Common myeloid progenitor, CD34-positive (primary cell): ENCODE results near the gene CAMTA2.
A peak's percentile ranks its signal among the peaks of the same experiment; 100 is the strongest.

Source experiments
- CTCF ChIA-PET: fragments of 350-600 bp; sonication (Branson Sonifier 250); formaldehyde crosslinking; loops from one replicate; lab custom pipeline; 2021; ENCODE audit warnings: antibody characterized with exemption; lab: Charles Lee
- POLR2A ChIA-PET: fragments of 350-600 bp; sonication (Branson Sonifier 250); formaldehyde crosslinking; loops from one replicate; lab custom pipeline; 2021; ENCODE audit warnings: antibody characterized with exemption; lab: Charles Lee
- DNase-seq, 3 donors: peaks; one replicate each; pipeline versions ENCODE4 v3.0.0 to v3.0.0-alpha.2; 2013
- H3K27ac ChIP-seq, 2 experiments: 1 replicate in 1 of 2; 2 replicates in 1 of 2; pipeline ENCODE4 v1.7.0; 2013; ENCODE audit warnings: inconsistent platforms in 2 of 2, low read length in 2 of 2, mild to moderate bottlenecking in 2 of 2, low read depth in 1 of 2, moderate library complexity in 1 of 2; ENCODE audit not compliant: severe bottlenecking in 2 of 2, insufficient read depth in 1 of 2, poor library complexity in 1 of 2
- H3K27me3 ChIP-seq, 5 experiments: replicated peaks in 2 of 5; 1 replicate in 3 of 5; 2 replicates in 2 of 5; pipeline versions ENCODE4 v1.6.1 to v1.7.0; 2013; ENCODE audit warnings: low read length in 4 of 5, mild to moderate bottlenecking in 2 of 5, moderate library complexity in 2 of 5, inconsistent platforms in 1 of 5; ENCODE audit not compliant: insufficient read depth in 5 of 5, control insufficient read depth in 4 of 5
- H3K36me3 ChIP-seq, 4 experiments: 1 replicate in 2 of 4; 2 replicates in 2 of 4; pipeline versions ENCODE4 v1.6.1 to v1.7.0; 2013; ENCODE audit warnings: low read length in 3 of 4, control low read depth in 1 of 4, mild to moderate bottlenecking in 1 of 4; ENCODE audit not compliant: control insufficient read depth in 4 of 4, insufficient read depth in 4 of 4
- H3K4me1 ChIP-seq, 4 experiments: 1 replicate in 3 of 4; 2 replicates in 1 of 4; pipeline versions ENCODE4 v1.6.1 to v1.7.1; 2013; ENCODE audit warnings: low read length in 3 of 4, mild to moderate bottlenecking in 3 of 4, control low read depth in 1 of 4, inconsistent platforms in 1 of 4, moderate library complexity in 1 of 4; ENCODE audit not compliant: control insufficient read depth in 4 of 4, insufficient read depth in 4 of 4; ENCODE audit errors: control extremely low read depth in 1 of 4
- H3K4me3 ChIP-seq, 7 experiments: 1 replicate in 4 of 7; 2 replicates in 3 of 7; pipeline versions ENCODE4 v1.5.1 to v1.7.0; 2013; ENCODE audit warnings: mild to moderate bottlenecking in 7 of 7, low read length in 6 of 7, moderate library complexity in 6 of 7, inconsistent platforms in 2 of 7, low read depth in 2 of 7, control low read depth in 1 of 7; ENCODE audit not compliant: insufficient read depth in 4 of 7, control insufficient read depth in 1 of 7; ENCODE audit errors: extremely low read depth in 1 of 7
- H3K9me3 ChIP-seq, 5 experiments: 1 replicate in 4 of 5; 2 replicates in 1 of 5; pipeline versions ENCODE4 v1.6.1 to v1.7.1; 2013; ENCODE audit warnings: low read length in 4 of 5, mild to moderate bottlenecking in 2 of 5, inconsistent platforms in 1 of 5, low read depth in 1 of 5, moderate library complexity in 1 of 5; ENCODE audit not compliant: control insufficient read depth in 4 of 5, insufficient read depth in 2 of 5; ENCODE audit errors: control extremely low read depth in 1 of 5
- WGBS: methylation state at CpG from one replicate; pipeline ENCODE4 v1.1.5; 2013; ENCODE audit not compliant: insufficient coverage; 5-methylcytosine and 5-hydroxymethylcytosine counted together

The CAMTA2 gene

DNA sequence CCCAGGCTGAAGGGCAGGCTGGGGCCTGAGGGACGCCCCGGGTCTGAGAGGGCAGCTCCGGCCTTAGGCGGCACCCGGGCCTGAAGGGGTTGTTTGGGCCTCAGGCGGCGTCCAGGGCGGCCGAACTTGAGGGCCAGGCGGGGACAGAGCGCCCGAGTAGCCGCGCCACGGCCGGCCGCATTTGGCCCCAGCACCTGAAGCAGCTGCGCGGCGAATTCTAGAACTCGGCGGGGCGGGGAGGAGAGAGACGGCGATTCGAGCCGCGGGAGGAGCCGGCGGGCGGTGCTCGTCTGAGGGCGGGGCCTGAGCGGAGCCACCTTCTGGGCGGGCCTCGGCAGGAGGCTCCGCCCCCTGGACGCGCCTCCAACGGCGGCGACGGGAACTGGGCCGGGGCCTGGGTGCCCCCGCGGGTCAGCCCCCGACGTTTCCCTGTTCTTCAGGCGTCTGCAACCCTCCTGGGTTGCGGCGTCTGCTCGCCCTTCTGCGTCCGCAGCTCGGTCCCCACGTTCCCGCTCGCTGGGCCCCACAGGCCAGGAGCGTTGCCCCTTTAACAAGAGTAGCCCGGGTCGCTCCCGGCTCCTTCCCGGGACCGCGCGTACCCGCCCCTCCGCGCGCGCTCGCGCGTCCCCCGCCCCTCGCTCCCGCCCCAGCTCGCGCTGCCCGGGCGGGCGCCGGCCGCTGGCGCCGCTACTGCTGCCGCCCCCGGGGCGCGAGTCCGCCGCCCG is 10.0 kb upstream of the CAMTA2 start, which contains the start of the genes INCA1 and KIF1C:
Gene INCA1 (minus strand): TSS at position 221 of the 725 bp plus-strand sequence. CDS start 3,085 bp downstream, outside the sequence.
Gene KIF1C (plus strand): TSS at position 649 of the 725 bp plus-strand sequence. CDS start 2,297 bp downstream, outside the sequence.
- Histone ChIP-seq H3K4me1 (peaks cover 0 to 19% (median 16%) of the 10 kb centered on the region in 4 experiments), H3K27me3 (peaks cover 0 to 54% (median 18%) of the 10 kb centered on the region in 5 experiments), H3K9me3 (no peaks in the 10 kb centered on the region), H3K27ac (no peak within 1 kb of the TSS), H3K4me3 (peak within 1 kb of the TSS; percentile 27 to 73 (median 68)), H3K36me3 (peaks cover 0 to 4% (median 0%) of the 10 kb centered on the region in 4 experiments)
- ChIA-PET POLR2A (interaction anchor here (0.7 to 1.4 kb wide), 3 partner anchors 17 to 58 kb away, joined by 3 to 6 read pairs (median 4); partner anchors contain the start of genes RNF167 and SLC25A11), CTCF (interaction anchor here (0.8 to 1.6 kb wide), 4 partner anchors 9 to 30 kb away, joined by 3 to 6 read pairs (median 5); partner anchors contain the start of genes CAMTA2 and SPAG7)
- DNase-seq: peak; percentile 78 to 90 (median 87)
- under 1% methylated on average over 89 of the region's 93 CpGs for WGBS

DNA sequence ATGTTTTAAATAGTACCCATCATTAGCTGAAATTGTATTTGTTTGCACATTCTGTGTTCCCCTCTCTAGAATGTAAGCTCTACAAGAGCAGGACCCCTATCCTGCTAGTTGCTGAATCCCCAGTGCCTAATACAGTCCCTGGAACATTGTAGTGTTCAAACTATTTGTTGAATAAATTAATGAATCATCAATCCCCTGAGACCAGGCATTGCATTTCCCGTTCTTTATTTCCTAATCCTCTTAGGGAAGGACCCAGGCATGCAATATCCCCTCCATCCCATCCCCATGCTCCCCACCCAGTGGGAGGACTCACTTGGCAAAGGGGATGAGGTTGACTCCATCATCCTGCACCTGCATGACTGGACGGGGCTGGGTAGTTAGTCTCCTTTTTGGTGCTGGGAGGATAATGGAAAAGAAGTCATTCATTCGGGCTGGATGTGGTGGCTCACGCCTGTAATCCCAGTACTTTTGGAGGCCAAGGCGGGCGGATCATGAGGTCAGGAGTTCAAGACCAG is 6.7 kb upstream of the CAMTA2 start:
- Histone ChIP-seq H3K36me3 (no peaks in the 10 kb centered on the region), H3K4me1 (peaks cover 0 to 20% (median 16%) of the 10 kb centered on the region in 4 experiments), H3K9me3 (no peaks in the 10 kb centered on the region), H3K4me3 (no peak overlapping the region), H3K27me3 (peaks cover 0 to 32% (median 12%) of the 10 kb centered on the region in 5 experiments), H3K27ac (no peak overlapping the region)
- POLR2A ChIA-PET: no interaction called here
- CTCF ChIA-PET: interaction anchor here (2.0 kb wide), 1 partner anchor 8 kb away, joined by 5 read pairs; no protein-coding TSS in a partner anchor
- 97% methylated on average over 4 of the region's 6 CpGs for WGBS
- DNase-seq: no peak

DNA sequence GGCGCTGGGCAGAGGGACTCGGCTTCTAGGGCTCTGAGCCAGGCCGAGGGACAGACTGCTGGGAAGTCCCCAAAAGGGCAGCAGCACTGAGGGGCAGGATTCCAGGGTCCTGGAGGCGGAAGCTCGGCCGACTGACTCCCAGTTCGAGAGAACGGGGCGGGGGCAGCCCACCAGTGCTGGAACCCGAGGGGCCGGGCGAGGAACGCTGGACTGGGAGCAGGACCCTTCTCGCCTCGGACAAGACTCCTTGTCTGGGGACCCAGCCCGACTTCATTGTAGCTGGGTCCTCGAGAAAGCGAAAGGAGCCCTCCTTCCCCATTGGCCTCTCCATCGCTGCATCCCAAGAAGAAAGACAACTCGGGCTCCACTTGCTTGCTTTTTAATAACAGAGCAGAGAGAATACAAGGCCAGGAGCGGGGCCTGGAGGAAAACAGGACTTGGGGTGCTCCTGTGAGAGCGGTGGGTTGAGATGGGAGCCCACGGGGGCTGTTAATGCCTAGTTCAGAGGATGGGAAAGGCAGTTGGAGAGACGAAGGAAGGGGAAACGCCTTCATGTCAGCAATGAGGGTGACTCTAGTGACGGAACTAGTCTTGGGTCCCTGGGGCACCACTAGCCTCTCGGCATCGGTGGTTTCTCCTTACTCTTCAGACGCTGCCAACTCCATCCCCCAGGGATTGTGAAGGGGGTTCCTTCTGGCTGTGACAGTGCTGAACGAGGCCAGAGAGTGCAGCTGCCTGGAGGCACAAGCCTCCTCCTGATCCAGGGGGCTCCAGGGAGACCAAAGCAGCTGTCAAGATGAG is 492 bp upstream of the CAMTA2 start:
- peak in 2 of 3 donors; percentile 40 to 57 for DNase-seq
- H3K27ac ChIP-seq: peak overlapping the region; percentile 58 to 79
- peaks cover 0 to 6% (median 2%) of the 10 kb centered on the region in 4 experiments for H3K36me3 ChIP-seq
- WGBS: 2% methylated on average over 23 of the region's 30 CpGs
- H3K27me3 ChIP-seq: no peaks in the 10 kb centered on the region
- H3K4me1 ChIP-seq: peaks cover 8 to 26% (median 24%) of the 10 kb centered on the region in 4 experiments
- ChIA-PET CTCF (interaction anchor here (0.6 to 4.5 kb wide), 11 partner anchors 9 to 85 kb away, joined by 3 to 35 read pairs (median 6); partner anchors contain the start of genes CHRNE, INCA1, KIF1C and SPAG7), POLR2A (interaction anchor here (1.1 to 1.4 kb wide), 2 partner anchors 9 to 86 kb away, joined by 3 to 4 read pairs; no protein-coding TSS in a partner anchor)
- H3K9me3 ChIP-seq: no peaks in the 10 kb centered on the region
- H3K4me3 ChIP-seq: peak overlapping the region; percentile 74 to 94 (median 80)

DNA sequence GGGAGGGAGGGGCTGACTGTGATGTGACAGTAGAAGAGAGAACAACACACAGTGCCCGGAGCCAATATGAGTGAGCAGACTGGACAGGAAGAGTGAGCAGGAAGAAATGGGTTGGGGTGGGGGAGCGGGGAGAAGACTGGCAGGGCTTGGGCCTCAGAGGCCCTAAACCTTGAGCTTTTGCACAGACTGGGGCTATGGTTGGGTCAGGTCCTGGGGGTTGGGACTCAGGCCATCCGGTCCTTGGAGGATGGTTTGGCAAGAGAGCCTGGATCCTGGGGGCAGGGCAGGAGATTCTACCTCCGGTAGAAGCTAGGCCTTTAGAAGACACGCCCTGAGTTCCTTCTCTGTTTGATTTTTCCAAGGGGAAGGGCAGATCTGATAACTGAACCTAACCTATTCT is 1.1 kb downstream of the CAMTA2 start:
- WGBS: 35% methylated on average over 3 of the region's 5 CpGs
- CTCF ChIA-PET: interaction anchor here (0.7 to 4.5 kb wide), 10 partner anchors 8 to 77 kb away, joined by 3 to 35 read pairs (median 6); partner anchors contain the start of gene SPAG7
- Histone ChIP-seq H3K36me3 (peaks cover 0 to 18% (median 7%) of the 10 kb centered on the region in 4 experiments), H3K27me3 (no peaks in the 10 kb centered on the region), H3K9me3 (no peaks in the 10 kb centered on the region), H3K27ac (peak overlapping the region; percentile 40 to 79), H3K4me1 (peaks cover 8 to 26% (median 24%) of the 10 kb centered on the region in 4 experiments), H3K4me3 (peak overlapping the region in 5 of 7 experiments; percentile 76 to 88 (median 80))
- POLR2A ChIA-PET: no interaction called here
- peak in 1 of 3 donors; percentile 39 for DNase-seq

DNA sequence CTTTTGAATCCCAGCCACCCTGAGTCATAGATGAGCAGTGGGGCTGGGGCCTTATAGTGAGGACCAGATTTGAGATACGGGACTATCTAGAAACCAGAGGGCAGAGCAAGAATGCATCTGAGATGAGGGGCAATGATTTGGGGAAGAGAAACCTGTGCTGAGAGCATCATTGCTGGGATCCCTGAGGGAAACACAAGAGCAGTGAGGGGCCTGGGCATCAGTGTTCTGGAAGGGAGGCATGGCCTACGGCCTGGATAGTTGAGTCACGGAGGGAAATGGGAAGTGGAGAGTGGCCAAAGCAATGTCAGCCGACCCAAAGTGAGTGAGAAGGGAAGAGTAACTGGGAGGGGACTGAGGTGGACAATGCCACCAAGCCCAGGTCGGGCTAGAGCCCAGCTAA is 5.2 kb downstream of the CAMTA2 start:
- Histone ChIP-seq H3K4me1 (peaks cover 15 to 44% (median 39%) of the 10 kb centered on the region in 4 experiments), H3K4me3 (no peak overlapping the region), H3K27ac (no peak overlapping the region), H3K36me3 (peaks cover 2 to 32% (median 17%) of the 10 kb centered on the region in 4 experiments), H3K9me3 (no peaks in the 10 kb centered on the region), H3K27me3 (no peaks in the 10 kb centered on the region)
- POLR2A ChIA-PET: no interaction called here
- no peak for DNase-seq
- CTCF ChIA-PET: interaction anchor here (0.9 kb wide), 1 partner anchor 15 kb away, joined by 4 read pairs; the partner anchor contains the start of genes INCA1 and KIF1C
- 79% methylated on average over 5 of the region's 5 CpGs for WGBS

DNA sequence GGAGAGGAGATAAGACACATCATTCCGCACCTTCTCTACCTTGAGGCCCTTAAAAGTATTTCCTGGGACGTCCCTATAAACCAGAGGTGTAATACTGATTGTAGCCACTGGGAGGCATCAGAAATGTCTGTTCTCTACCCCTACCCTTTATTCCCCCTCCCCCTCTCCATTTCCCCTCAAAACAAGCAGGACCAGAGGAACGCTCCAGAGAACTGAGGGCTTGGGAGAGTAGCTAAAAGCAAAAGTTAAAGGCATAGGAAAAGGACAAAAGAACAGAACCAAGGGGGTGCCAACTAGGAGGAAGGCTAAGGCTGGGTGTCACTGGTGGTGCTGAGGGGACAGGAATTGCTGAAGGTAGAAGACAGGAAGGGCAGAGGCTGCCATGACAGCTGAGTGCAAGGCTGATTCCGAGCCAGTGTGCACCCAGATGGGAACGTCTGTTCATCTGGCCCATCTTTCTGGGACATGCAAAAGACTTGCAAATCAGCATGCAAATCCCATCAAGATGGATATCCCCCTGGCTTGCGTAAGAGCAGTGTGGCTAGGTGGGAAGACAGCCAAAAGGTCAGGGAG is 6.7 kb downstream of the CAMTA2 start:
- H3K4me3 ChIP-seq: peak overlapping the region in 1 of 7 experiments; percentile 16
- H3K27ac ChIP-seq: no peak overlapping the region
- peaks cover 2 to 37% (median 20%) of the 10 kb centered on the region in 4 experiments for H3K36me3 ChIP-seq
- CTCF ChIA-PET: interaction anchor here (0.7 to 2.1 kb wide), 11 partner anchors 17 to 82 kb away, joined by 3 to 14 read pairs (median 3); no protein-coding TSS in a partner anchor
- DNase-seq: peak; percentile 62 to 81 (median 75)
- no peaks in the 10 kb centered on the region for H3K9me3 ChIP-seq
- H3K4me1 ChIP-seq: peaks cover 14 to 33% (median 29%) of the 10 kb centered on the region in 4 experiments
- 54% methylated on average over 3 of the region's 6 CpGs for WGBS
- H3K27me3 ChIP-seq: no peaks in the 10 kb centered on the region
- POLR2A ChIA-PET: no interaction called here
